ENCODE results near the gene LRRTM3. TPM values are rescaled to one million over a fixed set of nuclear protein-coding genes. Genes with fewer than 3 reads are reported as not detected.

LRRTM3 gene
- total and polyA plus RNA-seq, 7 donors = 0.01 to 0.03 TPM; not detected in 5

DNA sequence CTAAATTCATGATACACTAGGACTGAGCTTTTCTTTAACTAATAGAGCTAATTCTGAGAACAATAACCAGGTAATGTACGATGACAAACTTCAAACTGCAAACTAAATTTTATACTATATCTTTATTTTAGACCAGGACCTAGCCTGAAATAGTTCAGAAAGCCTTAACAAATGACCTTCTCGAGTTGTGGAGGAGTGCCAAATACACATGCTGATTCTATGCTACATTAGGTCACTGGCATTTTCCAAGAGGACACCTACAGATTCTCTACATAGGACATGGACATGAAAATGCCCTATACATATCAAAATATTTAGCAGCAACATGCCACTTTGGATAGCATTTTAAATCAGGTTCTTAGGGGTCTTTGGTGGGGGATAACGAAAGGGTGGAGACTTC is 44.0 kb upstream of the LRRTM3 start:
- TF ChIP-seq, protein P1, sequence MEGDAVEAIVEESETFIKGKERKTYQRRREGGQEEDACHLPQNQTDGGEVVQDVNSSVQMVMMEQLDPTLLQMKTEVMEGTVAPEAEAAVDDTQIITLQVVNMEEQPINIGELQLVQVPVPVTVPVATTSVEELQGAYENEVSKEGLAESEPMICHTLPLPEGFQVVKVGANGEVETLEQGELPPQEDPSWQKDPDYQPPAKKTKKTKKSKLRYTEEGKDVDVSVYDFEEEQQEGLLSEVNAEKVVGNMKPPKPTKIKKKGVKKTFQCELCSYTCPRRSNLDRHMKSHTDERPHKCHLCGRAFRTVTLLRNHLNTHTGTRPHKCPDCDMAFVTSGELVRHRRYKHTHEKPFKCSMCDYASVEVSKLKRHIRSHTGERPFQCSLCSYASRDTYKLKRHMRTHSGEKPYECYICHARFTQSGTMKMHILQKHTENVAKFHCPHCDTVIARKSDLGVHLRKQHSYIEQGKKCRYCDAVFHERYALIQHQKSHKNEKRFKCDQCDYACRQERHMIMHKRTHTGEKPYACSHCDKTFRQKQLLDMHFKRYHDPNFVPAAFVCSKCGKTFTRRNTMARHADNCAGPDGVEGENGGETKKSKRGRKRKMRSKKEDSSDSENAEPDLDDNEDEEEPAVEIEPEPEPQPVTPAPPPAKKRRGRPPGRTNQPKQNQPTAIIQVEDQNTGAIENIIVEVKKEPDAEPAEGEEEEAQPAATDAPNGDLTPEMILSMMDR (IDR thresholded peaks at IDR 0.05) = no peak
- intact Hi-C loops (cut with DNase I) = no loop called here
- Histone ChIP-seq H3K4me1 (peaks cover 11% of the 10 kb centered on the region), H3K9me3 (no peaks in the 10 kb centered on the region), H3K27me3 (ENCODE audit: insufficient read depth in 3 of 3, low read length in 2 of 3) (no peaks in the 10 kb centered on the region), H3K36me3 (ENCODE audit: insufficient read depth in 1 of 2, low read depth in 1 of 2) (no peaks in the 10 kb centered on the region), H3K27ac (no peak overlapping the region), H3K4me3 (no peak overlapping the region)
- DNase-seq (no peak), ATAC-seq (no peak)
- 60 to 70% (median 60%) methylated on average over 3 of the region's 3 CpGs for WGBS, 3 donors

DNA sequence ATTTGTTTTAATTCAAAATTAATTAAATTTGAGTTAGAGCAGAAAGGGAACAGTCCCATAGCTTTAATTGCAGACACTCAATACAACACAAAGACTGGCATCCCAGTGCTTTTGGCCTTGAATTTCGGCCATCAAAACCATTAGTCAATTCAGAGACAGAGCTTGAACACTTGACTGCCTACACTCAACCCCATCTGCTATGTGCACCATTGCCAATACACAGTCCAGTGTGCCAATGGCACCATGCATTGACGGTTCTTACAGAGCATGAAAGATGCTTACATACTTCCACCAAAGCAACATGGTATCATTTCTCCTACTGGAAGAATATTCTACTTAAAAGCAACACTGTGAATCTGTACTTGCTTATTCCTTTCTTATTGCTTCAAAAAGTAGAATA is 43.6 kb upstream of the LRRTM3 start:
- Histone ChIP-seq H3K36me3 (ENCODE audit: insufficient read depth in 1 of 2, low read depth in 1 of 2) (no peaks in the 10 kb centered on the region), H3K27ac (no peak overlapping the region), H3K27me3 (ENCODE audit: insufficient read depth in 3 of 3, low read length in 2 of 3) (no peaks in the 10 kb centered on the region), H3K9me3 (no peaks in the 10 kb centered on the region), H3K4me3 (no peak overlapping the region), H3K4me1 (peaks cover 11% of the 10 kb centered on the region)
- ATAC-seq = no peak
- TF ChIP-seq, protein P1 (IDR thresholded peaks at IDR 0.05) = no peak
- DNase-seq = no peak
- intact Hi-C loops (cut with DNase I) = no loop called here
- WGBS, 3 donors = 57 to 71% (median 62%) methylated on average over 2 of the region's 2 CpGs

GRCh38 chr10:66886848-66887247 is 39.0 kb upstream of the LRRTM3 start:
- H3K4me1 ChIP-seq = no peaks in the 10 kb centered on the region
- H3K9me3 ChIP-seq = no peaks in the 10 kb centered on the region
- H3K27me3 ChIP-seq (ENCODE audit: insufficient read depth in 3 of 3, low read length in 2 of 3) = no peaks in the 10 kb centered on the region
- intact Hi-C loops (cut with DNase I) = no loop called here
- TF ChIP-seq, protein P1 (IDR thresholded peaks at IDR 0.05) = no peak
- no peaks in the 10 kb centered on the region for H3K36me3 ChIP-seq (ENCODE audit: insufficient read depth in 1 of 2, low read depth in 1 of 2)
- DNase-seq (no peak), ATAC-seq (no peak)
- H3K4me3 ChIP-seq = no peak overlapping the region
- no peak overlapping the region for H3K27ac ChIP-seq

- intact Hi-C loops (cut with DNase I) = no loop called here
- 87 to 91% (median 88%) methylated on average over 1 of the region's 1 CpG for WGBS, 3 donors
- Histone ChIP-seq H3K36me3 (ENCODE audit: insufficient read depth in 1 of 2, low read depth in 1 of 2) (no peaks in the 10 kb centered on the region), H3K4me3 (no peak overlapping the region), H3K27ac (no peak overlapping the region), H3K27me3 (ENCODE audit: insufficient read depth in 3 of 3, low read length in 2 of 3) (no peaks in the 10 kb centered on the region), H3K4me1 (no peaks in the 10 kb centered on the region), H3K9me3 (no peaks in the 10 kb centered on the region)
- TF ChIP-seq, protein P1 (IDR thresholded peaks at IDR 0.05) = no peak
- ATAC-seq (no peak), DNase-seq (no peak)
Observed at GRCh38 chr10:66888237-66888636, 37.6 kb upstream of the LRRTM3 start.

GRCh38 chr10:66892871-66893270 is 33.0 kb upstream of the LRRTM3 start:
- DNase-seq = no peak
- Histone ChIP-seq H3K4me1 (no peaks in the 10 kb centered on the region), H3K36me3 (ENCODE audit: insufficient read depth in 1 of 2, low read depth in 1 of 2) (no peaks in the 10 kb centered on the region), H3K27me3 (ENCODE audit: insufficient read depth in 3 of 3, low read length in 2 of 3) (no peaks in the 10 kb centered on the region), H3K4me3 (no peak overlapping the region), H3K27ac (no peak overlapping the region), H3K9me3 (peaks cover 2% of the 10 kb centered on the region)
- 49 to 65% (median 58%) methylated on average over 2 of the region's 2 CpGs for WGBS, 3 donors
- intact Hi-C loops (cut with DNase I) = no loop called here
- TF ChIP-seq, protein P1 (IDR thresholded peaks at IDR 0.05) = no peak
- ATAC-seq = no peak
